NB4 (cell line): ENCODE results near the gene EMCN.
"Not testable (repeated sequence)": the region's sequence is repeated elsewhere in the genome, so short reads cannot be mapped to it uniquely, and the experiment has no call there.

Source experiments
- DNase-seq: peaks from one replicate; pipeline ENCODE4 v3.0.0; 2010; ENCODE audit warnings: low read depth
- H3K4me3 ChIP-seq: one replicate; pipeline ENCODE4 v1.5.1; 2011; ENCODE audit warnings: mild to moderate bottlenecking, low read depth, low read length, moderate library complexity
- MYC ChIP-seq: IDR thresholded peaks from 2 replicates; pipeline ENCODE4 v1.6.1; 2011; ENCODE audit warnings: low read depth, low read length
- POLR2A ChIP-seq: IDR thresholded peaks from 2 replicates; pipeline ENCODE4 v1.6.1; 2011; ENCODE audit warnings: mild to moderate bottlenecking; ENCODE audit not compliant: insufficient read length; ENCODE audit errors: extremely low read depth
- TF ChIP-seq, protein P1 (sequence below): IDR thresholded peaks from 2 replicates; pipeline ENCODE4 v1.6.1; 2011; ENCODE audit warnings: low read depth, low read length
- TF ChIP-seq, protein P2 (sequence below): IDR thresholded peaks from one replicate; pipeline ENCODE4 v1.5.1; 2012; ENCODE audit warnings: low read depth, low read length

Gene EMCN

DNA sequence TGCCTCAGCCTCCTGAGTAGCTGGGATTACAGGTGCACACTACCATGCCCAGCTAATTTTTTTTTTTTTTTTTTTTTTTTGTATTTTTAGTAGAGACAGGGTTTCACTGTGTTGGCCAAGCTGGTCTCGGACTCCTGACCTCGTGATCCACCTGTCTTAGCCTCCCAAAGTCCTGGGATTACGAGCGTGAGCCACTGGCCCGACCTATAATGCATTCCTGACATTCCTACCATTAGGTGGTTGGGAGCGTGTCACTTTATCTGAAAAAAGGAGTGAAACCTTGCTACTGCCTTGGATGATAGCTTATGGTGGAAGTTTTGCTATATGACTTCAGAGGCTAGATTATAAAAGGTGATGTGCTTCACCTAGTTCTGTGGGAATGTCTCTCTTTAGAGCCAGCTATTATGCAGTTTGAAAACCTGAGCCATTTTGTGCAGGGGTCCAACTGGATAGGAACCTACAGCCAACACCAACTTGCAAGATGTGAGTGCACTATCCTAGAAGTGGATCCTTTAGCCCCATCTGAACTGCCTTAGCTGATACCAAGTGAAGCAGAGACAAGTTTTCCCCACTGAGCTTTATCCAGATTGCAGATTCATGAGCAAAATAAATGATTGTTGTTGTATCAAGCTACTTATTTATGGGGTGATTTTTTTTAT, 29.8 kb upstream of the EMCN start:
- TF ChIP-seq, protein P1, sequence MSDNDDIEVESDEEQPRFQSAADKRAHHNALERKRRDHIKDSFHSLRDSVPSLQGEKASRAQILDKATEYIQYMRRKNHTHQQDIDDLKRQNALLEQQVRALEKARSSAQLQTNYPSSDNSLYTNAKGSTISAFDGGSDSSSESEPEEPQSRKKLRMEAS: no peak
- TF ChIP-seq, protein P2, sequence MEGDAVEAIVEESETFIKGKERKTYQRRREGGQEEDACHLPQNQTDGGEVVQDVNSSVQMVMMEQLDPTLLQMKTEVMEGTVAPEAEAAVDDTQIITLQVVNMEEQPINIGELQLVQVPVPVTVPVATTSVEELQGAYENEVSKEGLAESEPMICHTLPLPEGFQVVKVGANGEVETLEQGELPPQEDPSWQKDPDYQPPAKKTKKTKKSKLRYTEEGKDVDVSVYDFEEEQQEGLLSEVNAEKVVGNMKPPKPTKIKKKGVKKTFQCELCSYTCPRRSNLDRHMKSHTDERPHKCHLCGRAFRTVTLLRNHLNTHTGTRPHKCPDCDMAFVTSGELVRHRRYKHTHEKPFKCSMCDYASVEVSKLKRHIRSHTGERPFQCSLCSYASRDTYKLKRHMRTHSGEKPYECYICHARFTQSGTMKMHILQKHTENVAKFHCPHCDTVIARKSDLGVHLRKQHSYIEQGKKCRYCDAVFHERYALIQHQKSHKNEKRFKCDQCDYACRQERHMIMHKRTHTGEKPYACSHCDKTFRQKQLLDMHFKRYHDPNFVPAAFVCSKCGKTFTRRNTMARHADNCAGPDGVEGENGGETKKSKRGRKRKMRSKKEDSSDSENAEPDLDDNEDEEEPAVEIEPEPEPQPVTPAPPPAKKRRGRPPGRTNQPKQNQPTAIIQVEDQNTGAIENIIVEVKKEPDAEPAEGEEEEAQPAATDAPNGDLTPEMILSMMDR: no peak
- no peak for TF ChIP-seq MYC
- no peak for TF ChIP-seq POLR2A
- no peak for DNase-seq

DNA sequence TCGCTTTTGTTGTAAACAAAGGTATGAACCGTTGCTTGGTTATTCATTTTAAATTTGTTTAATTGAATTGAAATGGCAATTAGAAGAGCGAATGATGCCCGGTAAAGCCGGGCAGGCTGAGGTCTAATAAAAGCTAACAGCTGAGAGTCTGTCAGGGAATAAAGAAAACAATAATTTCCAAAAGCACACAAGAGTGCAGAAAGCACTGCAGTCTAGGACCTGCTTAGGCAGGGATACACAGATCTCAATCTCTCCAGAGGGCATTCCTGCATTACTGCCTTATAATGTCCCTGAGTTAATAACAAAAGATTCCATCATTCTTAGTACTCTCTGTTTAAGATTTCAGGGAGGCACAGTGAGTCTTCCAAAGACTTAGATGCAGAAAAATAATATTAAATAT, 27.6 kb upstream of the EMCN start:
- no peak overlapping the region for H3K4me3 ChIP-seq
- TF ChIP-seq MYC (no peak), POLR2A (no peak)
- TF ChIP-seq, protein P1: no peak
- TF ChIP-seq, protein P2: no peak
- no peak for DNase-seq

More for the DNA sequence above, 29.8 kb upstream of the EMCN start:
- H3K4me3 ChIP-seq: no peak overlapping the region

- no peak for DNase-seq
- H3K4me3 ChIP-seq: no peak overlapping the region
- TF ChIP-seq, protein P2: no peak
- TF ChIP-seq POLR2A: no peak
- no peak for TF ChIP-seq MYC
- TF ChIP-seq, protein P1: no peak
Measured at GRCh38 chr4:100540131-100540530, 22.3 kb upstream of the EMCN start.

DNA sequence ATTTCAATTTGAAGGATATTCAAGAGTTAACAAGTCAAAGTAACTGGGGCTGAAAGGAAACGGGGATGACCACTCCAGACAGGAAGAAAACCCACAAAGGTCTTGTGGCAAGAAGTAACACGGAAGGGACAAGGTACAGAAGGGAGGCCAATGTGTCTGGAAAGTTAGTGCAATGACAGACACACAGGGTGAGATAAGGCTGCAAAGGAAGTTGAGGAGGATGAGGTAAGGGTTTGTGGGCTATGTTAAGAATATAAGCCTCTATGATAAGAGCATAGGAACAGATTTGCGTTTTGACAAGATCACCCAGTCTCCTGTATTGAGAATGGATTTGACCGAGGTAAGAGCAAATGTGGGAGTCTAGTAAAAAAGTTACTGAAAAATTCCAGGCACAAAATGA, 21.9 kb upstream of the EMCN start:
- peak; percentile 11 for DNase-seq
- no peak overlapping the region for H3K4me3 ChIP-seq
- no peak for TF ChIP-seq MYC
- TF ChIP-seq, protein P2: no peak
- TF ChIP-seq, protein P1: no peak
- TF ChIP-seq POLR2A: no peak

DNA sequence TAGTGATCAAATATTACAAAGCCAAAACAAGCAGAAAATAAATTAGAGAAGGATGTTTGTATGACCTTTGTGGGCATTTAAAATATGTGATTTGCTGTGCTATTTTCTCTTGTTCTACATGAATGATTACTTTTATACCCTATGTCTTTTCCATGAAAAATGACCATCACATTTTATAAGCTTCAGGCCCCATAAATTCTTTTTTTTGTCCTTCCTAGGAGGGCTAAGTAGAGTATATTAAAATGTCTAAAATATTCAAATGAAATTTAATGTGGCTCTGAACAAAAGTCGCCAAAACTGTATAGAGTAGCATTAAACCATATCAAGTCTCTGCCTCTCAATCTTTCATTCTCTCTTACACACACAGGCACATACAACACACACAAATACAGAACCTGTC, 15.9 kb upstream of the EMCN start:
- no peak for DNase-seq
- TF ChIP-seq POLR2A (no peak), MYC (no peak)
- TF ChIP-seq, protein P2: no peak
- H3K4me3 ChIP-seq: no peak overlapping the region

DNA sequence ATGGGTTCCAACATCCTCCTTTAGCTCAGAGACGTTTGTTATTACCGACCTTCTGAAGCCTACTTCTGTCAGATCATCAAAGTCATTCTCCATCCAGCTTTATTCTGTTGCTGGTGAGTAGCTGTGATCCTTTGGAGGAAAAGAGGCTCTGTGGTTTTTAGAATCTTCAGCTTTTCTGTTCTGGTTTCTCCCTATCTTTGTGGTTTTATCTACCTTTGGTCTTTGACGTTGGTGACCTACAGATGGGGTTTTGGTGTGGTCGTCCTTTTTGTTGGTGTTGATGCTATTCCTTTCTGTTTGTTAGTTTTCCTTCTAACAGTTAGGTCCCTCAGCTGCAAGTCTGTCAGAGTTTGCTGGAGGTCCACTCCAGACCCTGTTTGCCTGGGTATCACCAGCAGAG, 12.3 kb upstream of the EMCN start:
- not testable (repeated sequence) for H3K4me3 ChIP-seq, DNase-seq

DNA sequence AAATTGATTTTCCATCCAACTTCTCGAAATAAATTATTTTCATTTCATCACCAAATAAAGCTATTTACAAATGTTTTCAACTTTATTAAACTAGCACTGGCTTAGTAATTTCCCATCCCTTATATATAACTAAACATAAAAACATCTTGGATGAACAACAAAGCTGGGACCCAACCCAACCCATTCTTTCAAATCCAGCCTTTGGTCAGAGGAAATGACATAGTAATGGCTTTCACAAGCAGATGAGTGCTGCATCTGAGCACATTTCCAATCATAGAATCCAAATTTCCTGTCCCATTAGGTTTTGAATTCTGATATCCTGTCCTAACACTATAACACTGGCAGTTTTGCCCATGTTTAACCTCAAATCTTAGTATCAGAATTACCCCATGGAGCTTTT, 7.9 kb upstream of the EMCN start:
- H3K4me3 ChIP-seq: no peak overlapping the region
- DNase-seq: no peak
- TF ChIP-seq, protein P2: no peak
- no peak for TF ChIP-seq MYC
- TF ChIP-seq, protein P1: no peak
- no peak for TF ChIP-seq POLR2A
